ENCODE measurements around the gene KCNC1. TPM values are rescaled to one million over a fixed set of nuclear protein-coding genes. Genes with fewer than 3 reads are reported as not detected.

KCNC1 gene
- total and polyA plus RNA-seq, 4 donors, result not detected

DNA sequence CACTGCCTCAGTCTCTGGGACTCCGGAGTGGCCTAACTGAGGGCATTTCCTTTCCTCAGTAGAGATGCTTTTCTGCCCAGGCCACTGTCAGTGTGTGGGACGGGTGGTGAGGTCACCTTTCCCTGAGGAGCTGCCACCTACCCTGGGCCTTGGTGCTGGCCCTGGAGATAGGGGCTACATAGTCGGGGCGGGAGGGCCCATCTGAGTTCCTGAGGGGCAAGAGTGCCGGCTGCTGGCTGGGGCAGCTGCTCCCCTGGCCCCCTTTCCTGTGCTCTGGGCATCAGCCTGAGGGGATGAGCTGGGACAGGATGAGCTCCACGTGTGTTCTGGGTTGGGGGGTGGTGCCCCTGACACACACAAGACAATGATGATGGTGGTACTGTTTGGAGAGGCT lies 5.4 kb downstream of the KCNC1 start:
- H3K36me3 ChIP-seq (ENCODE audit: control insufficient read depth in 1 of 2, insufficient read depth in 2 of 2, low read length in 1 of 2), result no peaks in the 10 kb centered on the region
- DNase-seq, result peak in 1 of 2 donors; percentile 51
- no peaks in the 10 kb centered on the region for H3K9me3 ChIP-seq (ENCODE audit: control insufficient read depth, low read length)
- 69 to 85% methylated on average over 6 of the region's 6 CpGs for WGBS, 2 donors
- H3K4me1 ChIP-seq (ENCODE audit: control insufficient read depth in 1 of 2, insufficient read depth in 2 of 2, low read length in 2 of 2), result no peaks in the 10 kb centered on the region
- no peaks in the 10 kb centered on the region for H3K27me3 ChIP-seq (ENCODE audit: control insufficient read depth in 1 of 2, insufficient read depth in 2 of 2, low read length in 1 of 2)
- H3K27ac ChIP-seq (ENCODE audit: low read depth in 1 of 2, low read length in 2 of 2), result no peak overlapping the region
- no peak for ATAC-seq (ENCODE audit: low FRiP score)
- no peak overlapping the region for H3K4me3 ChIP-seq (ENCODE audit: low read length in 2 of 2)
- intact Hi-C loops (cut with DNase I), result no loop called here

DNA sequence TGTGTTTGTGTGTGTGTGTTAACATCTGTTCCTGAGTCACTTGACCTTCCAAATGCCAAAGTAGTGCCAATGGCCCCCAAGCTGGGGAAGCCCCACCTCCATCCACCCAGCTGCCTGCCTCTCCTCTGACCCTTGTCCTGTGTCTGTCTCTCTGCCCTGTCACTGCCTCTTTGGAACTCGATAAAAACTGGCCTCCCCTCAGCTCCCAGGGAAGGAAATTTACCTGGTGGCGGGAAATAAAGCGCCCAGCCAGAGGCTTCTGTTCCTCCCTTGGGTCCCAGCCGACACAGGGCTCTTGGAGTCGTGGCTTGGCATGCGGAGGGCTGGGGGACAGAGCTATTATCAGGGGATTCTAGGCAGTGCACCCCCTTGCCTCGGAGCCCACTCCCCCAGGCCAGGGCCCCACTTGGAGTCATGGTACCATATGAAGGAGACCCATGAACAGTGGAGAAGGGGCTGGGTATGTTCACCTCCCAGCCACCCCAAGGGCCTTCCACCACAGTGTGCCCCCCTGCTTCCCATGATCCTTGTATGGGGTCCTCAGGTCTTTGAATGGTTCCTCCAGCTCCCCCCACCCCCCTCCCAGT lies 6.2 kb downstream of the KCNC1 start:
- H3K4me3 ChIP-seq (ENCODE audit: low read length in 2 of 2), result no peak overlapping the region
- WGBS, 2 donors, result 64 to 74% methylated on average over 7 of the region's 7 CpGs
- ATAC-seq (ENCODE audit: low FRiP score), result no peak
- intact Hi-C loops (cut with DNase I), result no loop called here
- no peaks in the 10 kb centered on the region for H3K9me3 ChIP-seq (ENCODE audit: control insufficient read depth, low read length)
- no peaks in the 10 kb centered on the region for H3K4me1 ChIP-seq (ENCODE audit: control insufficient read depth in 1 of 2, insufficient read depth in 2 of 2, low read length in 2 of 2)
- no peak overlapping the region for H3K27ac ChIP-seq (ENCODE audit: low read depth in 1 of 2, low read length in 2 of 2)
- no peaks in the 10 kb centered on the region for H3K36me3 ChIP-seq (ENCODE audit: control insufficient read depth in 1 of 2, insufficient read depth in 2 of 2, low read length in 1 of 2)
- no peaks in the 10 kb centered on the region for H3K27me3 ChIP-seq (ENCODE audit: control insufficient read depth in 1 of 2, insufficient read depth in 2 of 2, low read length in 1 of 2)
- DNase-seq, result peak in 1 of 2 donors; percentile 60

DNA sequence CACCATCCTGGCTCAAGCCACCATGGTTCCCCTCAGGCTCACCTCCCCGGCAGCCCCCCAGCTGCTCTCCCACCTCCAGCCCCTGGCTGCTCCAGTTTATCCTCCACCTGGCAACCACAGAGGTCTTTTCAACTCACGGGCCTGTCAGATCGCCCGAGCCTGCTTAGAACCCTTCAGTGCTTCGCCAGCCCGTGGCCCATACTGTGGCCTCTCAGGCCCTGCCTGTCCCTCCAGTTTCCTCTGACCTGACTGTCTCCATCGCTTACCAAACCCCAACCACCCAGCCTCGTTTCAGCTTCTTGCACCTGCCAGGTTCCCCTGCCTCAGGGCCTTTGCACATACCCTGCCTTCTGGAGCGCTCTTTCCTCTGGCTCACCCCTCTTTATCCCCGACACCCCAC lies 6.9 kb downstream of the KCNC1 start:
- no peaks in the 10 kb centered on the region for H3K27me3 ChIP-seq (ENCODE audit: control insufficient read depth in 1 of 2, insufficient read depth in 2 of 2, low read length in 1 of 2)
- no peak overlapping the region for H3K27ac ChIP-seq (ENCODE audit: low read depth in 1 of 2, low read length in 2 of 2)
- no peaks in the 10 kb centered on the region for H3K9me3 ChIP-seq (ENCODE audit: control insufficient read depth, low read length)
- H3K36me3 ChIP-seq (ENCODE audit: control insufficient read depth in 1 of 2, insufficient read depth in 2 of 2, low read length in 1 of 2), result no peaks in the 10 kb centered on the region
- intact Hi-C loops (cut with DNase I), result no loop called here
- no peak for ATAC-seq (ENCODE audit: low FRiP score)
- DNase-seq, result peak in 1 of 2 donors; percentile 41
- H3K4me1 ChIP-seq (ENCODE audit: control insufficient read depth in 1 of 2, insufficient read depth in 2 of 2, low read length in 2 of 2), result no peaks in the 10 kb centered on the region
- WGBS, 2 donors, result 95 to 96% methylated on average over 10 of the region's 10 CpGs
- no peak overlapping the region for H3K4me3 ChIP-seq (ENCODE audit: low read length in 2 of 2)

DNA sequence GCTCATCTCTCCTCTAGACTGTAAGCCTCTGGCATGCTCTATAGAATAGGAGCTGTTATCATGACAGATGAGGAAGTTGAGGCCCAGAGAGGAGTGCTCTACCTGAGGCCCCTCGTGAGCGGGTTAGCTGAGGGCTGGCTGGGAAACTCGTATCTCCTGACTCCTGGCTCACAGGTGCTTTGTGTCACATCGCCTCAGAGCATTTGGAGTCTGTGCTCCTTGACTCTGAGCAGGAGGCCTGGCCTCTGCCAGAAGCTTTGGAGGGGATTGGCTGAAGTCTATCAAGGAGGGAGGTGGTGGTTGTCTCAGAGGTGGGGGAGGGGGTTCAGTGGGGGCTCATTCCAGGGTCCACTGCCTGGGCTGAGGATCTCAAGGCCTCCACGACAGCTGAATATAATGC lies 7.4 kb downstream of the KCNC1 start:
- no peaks in the 10 kb centered on the region for H3K36me3 ChIP-seq (ENCODE audit: control insufficient read depth in 1 of 2, insufficient read depth in 2 of 2, low read length in 1 of 2)
- no peak for ATAC-seq (ENCODE audit: low FRiP score)
- no peaks in the 10 kb centered on the region for H3K9me3 ChIP-seq (ENCODE audit: control insufficient read depth, low read length)
- DNase-seq, result no peak
- H3K27ac ChIP-seq (ENCODE audit: low read depth in 1 of 2, low read length in 2 of 2), result no peak overlapping the region
- no peaks in the 10 kb centered on the region for H3K27me3 ChIP-seq (ENCODE audit: control insufficient read depth in 1 of 2, insufficient read depth in 2 of 2, low read length in 1 of 2)
- intact Hi-C loops (cut with DNase I), result no loop called here
- no peaks in the 10 kb centered on the region for H3K4me1 ChIP-seq (ENCODE audit: control insufficient read depth in 1 of 2, insufficient read depth in 2 of 2, low read length in 2 of 2)
- no peak overlapping the region for H3K4me3 ChIP-seq (ENCODE audit: low read length in 2 of 2)
- 92% methylated on average over 5 of the region's 5 CpGs for WGBS, 2 donors

DNA sequence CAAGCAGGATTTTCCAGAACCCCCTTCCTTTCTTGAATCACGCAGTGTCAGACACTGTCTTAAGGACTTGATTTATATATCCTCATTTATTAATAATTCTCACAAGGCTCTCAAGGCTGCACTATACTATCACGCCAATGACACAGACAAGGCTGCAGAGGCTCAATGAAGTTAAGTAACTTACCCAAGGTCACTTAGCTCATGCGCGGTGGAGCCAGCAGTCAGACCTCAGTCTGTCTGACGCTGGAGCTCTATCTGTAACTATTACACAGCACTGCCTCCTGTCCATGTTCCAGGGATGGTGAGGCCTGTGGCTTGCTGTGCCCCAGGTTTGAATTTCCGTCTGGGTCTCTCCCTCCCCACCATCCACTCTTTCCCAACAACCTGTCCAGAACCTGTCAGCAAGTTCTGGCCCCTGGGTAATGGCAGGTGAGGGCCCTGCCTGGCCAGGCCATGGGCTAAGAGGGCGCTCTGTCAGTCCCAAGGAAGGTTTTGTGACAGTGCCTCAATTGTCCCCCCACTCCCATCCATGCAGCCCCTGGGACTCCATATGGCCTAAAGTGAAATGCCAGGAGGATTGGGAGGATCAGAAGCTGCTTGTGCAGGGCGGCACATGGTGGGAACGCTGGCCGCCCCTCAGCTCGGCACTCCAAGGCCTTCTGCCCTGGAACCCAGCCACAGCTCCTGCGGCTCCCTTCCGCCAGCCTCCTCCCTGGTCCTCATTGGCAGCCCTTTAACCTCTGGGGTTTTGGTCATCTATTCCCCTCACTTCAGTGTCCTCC lies 8.6 kb downstream of the KCNC1 start:
- intact Hi-C loops (cut with DNase I), result no loop called here
- 88 to 93% methylated on average over 13 of the region's 13 CpGs for WGBS, 2 donors
- Histone ChIP-seq H3K4me3 (ENCODE audit: low read length in 2 of 2) (no peak overlapping the region), H3K27ac (ENCODE audit: low read depth in 1 of 2, low read length in 2 of 2) (no peak overlapping the region), H3K4me1 (ENCODE audit: control insufficient read depth in 1 of 2, insufficient read depth in 2 of 2, low read length in 2 of 2) (no peaks in the 10 kb centered on the region), H3K36me3 (ENCODE audit: control insufficient read depth in 1 of 2, insufficient read depth in 2 of 2, low read length in 1 of 2) (no peaks in the 10 kb centered on the region), H3K9me3 (ENCODE audit: control insufficient read depth, low read length) (no peaks in the 10 kb centered on the region), H3K27me3 (ENCODE audit: control insufficient read depth in 1 of 2, insufficient read depth in 2 of 2, low read length in 1 of 2) (no peaks in the 10 kb centered on the region)
- ATAC-seq (ENCODE audit: low FRiP score) (no peak), DNase-seq (peak in 1 of 2 donors; percentile 20)

DNA sequence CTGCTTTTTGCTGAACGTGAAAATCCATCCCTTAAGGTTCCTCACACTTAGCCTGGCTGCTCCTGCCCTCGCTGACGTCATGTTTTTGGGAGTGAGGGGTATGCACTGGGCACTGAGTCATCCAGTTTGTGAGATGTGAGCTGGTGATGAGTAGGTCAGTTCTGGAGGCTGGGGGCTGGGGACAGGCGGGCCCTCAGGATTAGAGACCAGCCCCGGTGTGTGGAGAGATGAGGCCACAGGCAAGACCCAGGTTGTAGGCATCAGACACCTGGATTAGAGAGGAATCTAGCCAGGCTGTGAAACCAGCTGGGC lies 9.2 kb downstream of the KCNC1 start:
- H3K27ac ChIP-seq (ENCODE audit: low read depth in 1 of 2, low read length in 2 of 2), result no peak overlapping the region
- DNase-seq (peak in 1 of 2 donors; percentile 45), ATAC-seq (ENCODE audit: low FRiP score) (no peak)
- H3K27me3 ChIP-seq (ENCODE audit: control insufficient read depth in 1 of 2, insufficient read depth in 2 of 2, low read length in 1 of 2), result no peaks in the 10 kb centered on the region
- no peaks in the 10 kb centered on the region for H3K9me3 ChIP-seq (ENCODE audit: control insufficient read depth, low read length)
- 68 to 81% methylated on average over 5 of the region's 5 CpGs for WGBS, 2 donors
- no peaks in the 10 kb centered on the region for H3K36me3 ChIP-seq (ENCODE audit: control insufficient read depth in 1 of 2, insufficient read depth in 2 of 2, low read length in 1 of 2)
- no peak overlapping the region for H3K4me3 ChIP-seq (ENCODE audit: low read length in 2 of 2)
- no peaks in the 10 kb centered on the region for H3K4me1 ChIP-seq (ENCODE audit: control insufficient read depth in 1 of 2, insufficient read depth in 2 of 2, low read length in 2 of 2)
- intact Hi-C loops (cut with DNase I), result no loop called here

DNA sequence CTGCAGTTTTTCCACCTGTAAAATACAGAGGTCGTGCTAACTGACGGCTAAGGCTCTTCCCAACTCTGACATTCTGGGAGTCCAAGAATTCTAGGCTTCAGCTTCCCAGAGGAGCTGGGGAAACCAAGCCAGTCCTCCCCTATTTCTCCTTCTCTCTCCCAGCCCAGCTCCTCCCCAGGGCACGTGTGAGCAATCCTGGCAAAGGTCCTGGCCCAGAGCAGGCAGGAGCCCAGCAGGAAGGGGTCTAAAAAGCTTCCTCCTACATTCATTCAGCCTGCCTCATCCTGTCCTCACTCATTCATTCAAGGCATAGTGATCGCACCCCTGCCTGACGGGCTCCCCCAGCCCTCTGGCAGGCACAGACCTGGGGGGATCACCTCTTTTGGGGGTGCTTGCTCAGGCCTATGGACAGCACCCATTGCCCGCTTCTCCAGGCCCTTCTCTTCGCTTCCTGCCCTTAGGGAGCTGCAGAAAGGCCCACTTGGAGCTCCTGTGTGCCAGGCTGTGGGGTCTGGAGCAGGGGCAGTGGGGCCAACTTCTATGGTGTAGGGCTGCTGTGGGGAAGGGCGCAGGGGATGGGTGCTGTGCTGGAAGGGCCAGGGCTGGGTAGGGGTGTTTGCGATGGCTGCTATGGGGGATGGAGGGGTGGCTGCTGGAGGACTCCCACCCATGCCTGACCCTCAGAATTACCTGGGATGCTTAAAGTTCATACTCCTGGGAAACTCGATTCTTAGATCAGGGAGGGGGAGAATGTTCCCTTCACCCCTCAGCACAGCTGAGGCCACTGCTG lies 9.8 kb downstream of the KCNC1 start:
- H3K4me1 ChIP-seq (ENCODE audit: control insufficient read depth in 1 of 2, insufficient read depth in 2 of 2, low read length in 2 of 2), result no peaks in the 10 kb centered on the region
- WGBS, 2 donors, result 80 to 85% methylated on average over 10 of the region's 10 CpGs
- ATAC-seq (ENCODE audit: low FRiP score) (no peak), DNase-seq (peak in 1 of 2 donors; percentile 35)
- intact Hi-C loops (cut with DNase I), result no loop called here
- H3K36me3 ChIP-seq (ENCODE audit: control insufficient read depth in 1 of 2, insufficient read depth in 2 of 2, low read length in 1 of 2), result no peaks in the 10 kb centered on the region
- H3K9me3 ChIP-seq (ENCODE audit: control insufficient read depth, low read length), result no peaks in the 10 kb centered on the region
- H3K27ac ChIP-seq (ENCODE audit: low read depth in 1 of 2, low read length in 2 of 2), result no peak overlapping the region
- no peak overlapping the region for H3K4me3 ChIP-seq (ENCODE audit: low read length in 2 of 2)
- H3K27me3 ChIP-seq (ENCODE audit: control insufficient read depth in 1 of 2, insufficient read depth in 2 of 2, low read length in 1 of 2), result no peaks in the 10 kb centered on the region

DNA sequence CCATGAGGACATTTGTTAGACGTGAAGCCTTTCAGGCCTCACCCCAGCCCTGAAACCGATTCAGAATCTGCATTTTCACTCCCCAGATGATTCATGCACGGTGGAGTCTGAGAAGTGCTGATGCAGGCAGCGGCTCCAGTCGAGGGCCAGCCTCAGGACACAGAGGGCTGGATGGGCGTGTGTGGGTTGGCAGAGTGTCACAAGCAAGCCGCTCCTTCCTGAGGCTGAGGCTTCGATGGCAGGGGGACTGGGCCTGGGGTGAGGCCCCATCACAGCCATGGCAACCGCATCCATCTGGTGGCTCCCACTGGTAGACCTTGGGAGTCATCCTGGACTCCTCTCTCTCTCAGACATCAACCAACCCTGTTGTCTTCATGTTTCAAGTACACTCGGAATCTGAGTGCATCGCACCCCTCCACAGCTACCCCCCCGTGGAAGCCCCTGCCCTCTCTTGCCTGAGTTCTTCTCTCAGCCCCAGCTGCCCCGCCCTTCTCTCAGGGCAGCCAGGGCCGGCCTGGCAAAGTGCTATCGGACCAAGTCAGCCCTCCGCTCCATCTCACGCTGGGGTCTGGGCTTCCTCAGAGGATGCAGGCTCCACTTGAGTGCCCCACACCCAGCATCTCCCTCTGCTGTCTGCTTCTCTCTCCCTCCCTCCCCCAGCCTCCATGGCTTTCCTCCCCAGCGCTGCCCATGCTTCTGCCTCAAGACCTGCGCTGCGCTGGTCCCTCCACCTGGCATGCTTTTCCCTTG lies 10.6 kb downstream of the KCNC1 start:
- no peak for ATAC-seq (ENCODE audit: low FRiP score)
- WGBS, 2 donors, result 87 to 92% methylated on average over 20 of the region's 20 CpGs
- no peak overlapping the region for H3K27ac ChIP-seq (ENCODE audit: low read depth in 1 of 2, low read length in 2 of 2)
- DNase-seq, result peak in 1 of 2 donors; percentile 59
- no peaks in the 10 kb centered on the region for H3K4me1 ChIP-seq (ENCODE audit: control insufficient read depth in 1 of 2, insufficient read depth in 2 of 2, low read length in 2 of 2)
- no peak overlapping the region for H3K4me3 ChIP-seq (ENCODE audit: low read length in 2 of 2)
- H3K9me3 ChIP-seq (ENCODE audit: control insufficient read depth, low read length), result no peaks in the 10 kb centered on the region
- no peaks in the 10 kb centered on the region for H3K36me3 ChIP-seq (ENCODE audit: control insufficient read depth in 1 of 2, insufficient read depth in 2 of 2, low read length in 1 of 2)
- intact Hi-C loops (cut with DNase I), result no loop called here
- H3K27me3 ChIP-seq (ENCODE audit: control insufficient read depth in 1 of 2, insufficient read depth in 2 of 2, low read length in 1 of 2), result no peaks in the 10 kb centered on the region
